Neural cell (in vitro differentiated cells): ENCODE data around the gene C10orf95. TPM values are rescaled to one million over a fixed set of nuclear protein-coding genes. Genes with fewer than 3 reads are reported as not detected.
A peak's percentile ranks its signal among the peaks of the same experiment; 100 is the strongest.

Source experiments
- H2AFZ ChIP-seq: fragments of 200-600, 300-800 bp; sonication (generic), shearing (Covaris generic); 2 replicates; pipeline ENCODE4 v1.6.0; 2014; ENCODE audit warnings: low read depth, mild to moderate bottlenecking, antibody characterized with exemption, low read length, moderate library complexity
- H3F3A ChIP-seq: fragments of 200-600 bp; shearing (Covaris generic); 2 replicates; pipeline ENCODE4 v1.6.1; 2016; ENCODE audit warnings: mild to moderate bottlenecking, moderate library complexity, mixed read lengths, antibody characterized with exemption, low read length; ENCODE audit not compliant: insufficient read depth, poor library complexity, severe bottlenecking
- H3K27ac ChIP-seq: fragments of 200-600, 300-800 bp; sonication (generic), shearing (Covaris generic); 2 replicates; pipeline ENCODE4 v1.5.1; 2014; ENCODE audit warnings: mild to moderate bottlenecking, low read length, moderate library complexity
- H3K27me3 ChIP-seq: fragments of 300-800, 200-600 bp; sonication (generic), shearing (Covaris generic); 2 replicates; pipeline ENCODE4 v1.6.0; 2014; ENCODE audit warnings: mild to moderate bottlenecking, low read depth, low read length, moderate library complexity; ENCODE audit not compliant: insufficient read depth
- H3K36me3 ChIP-seq: fragments of 300-800, 200-600 bp; sonication (generic), shearing (Covaris generic); 2 replicates; pipeline ENCODE4 v1.5.1; 2014; ENCODE audit warnings: mild to moderate bottlenecking, antibody characterized with exemption, low read length, moderate library complexity; ENCODE audit not compliant: insufficient read depth
- H3K4me2 ChIP-seq: fragments of 300-800, 200-600 bp; sonication (generic), shearing (Covaris generic); 2 replicates; pipeline ENCODE4 v1.6.0; 2014; ENCODE audit warnings: mild to moderate bottlenecking, low read length
- H3K4me3 ChIP-seq: fragments of 300-800, 200-600 bp; sonication (generic), shearing (Covaris generic); 2 replicates; pipeline ENCODE4 v1.5.1; 2014; ENCODE audit warnings: mild to moderate bottlenecking, low read length, moderate library complexity
- H3K79me2 ChIP-seq: fragments of 200-600 bp; shearing (Covaris generic); replicated peaks from 2 replicates; pipeline ENCODE4 v1.6.0; 2014; ENCODE audit warnings: mild to moderate bottlenecking, low read length, moderate library complexity; ENCODE audit not compliant: insufficient read depth
- H3K9ac ChIP-seq: fragments of 300-800, 200-600 bp; sonication (generic), shearing (Covaris generic); 2 replicates; pipeline ENCODE4 v1.6.1; 2016; ENCODE audit warnings: mild to moderate bottlenecking, low read length, mixed read lengths
- H3K9me2 ChIP-seq: fragments of 200-600 bp; shearing (Covaris generic); 2 replicates; pipeline ENCODE4 v1.6.1; 2016; ENCODE audit warnings: mild to moderate bottlenecking, low read length, mixed read lengths; ENCODE audit not compliant: insufficient read depth
- H3K9me3 ChIP-seq: fragments of 200-600, 300-800 bp; sonication (generic), shearing (Covaris generic); 2 replicates; pipeline ENCODE4 v1.6.1; 2016; ENCODE audit warnings: mild to moderate bottlenecking, mixed run types, low read length, moderate library complexity, mixed read lengths
- H4K20me1 ChIP-seq: fragments of 200-600 bp; shearing (Covaris generic); 2 replicates; pipeline ENCODE4 v1.6.1; 2016; ENCODE audit warnings: mild to moderate bottlenecking, mixed run types; ENCODE audit not compliant: insufficient read depth
- EP300 ChIP-seq: fragments of 450-650 bp; conservative IDR thresholded peaks from 2 replicates; pipeline ENCODE4 v1.6.1; 2014; ENCODE audit warnings: antibody characterized with exemption, mild to moderate bottlenecking, moderate library complexity; ENCODE audit not compliant: poor library complexity, severe bottlenecking
- EZH2 ChIP-seq: fragments of 200-600, 300-800 bp; shearing (Covaris generic), sonication (generic); IDR thresholded peaks from 2 replicates; pipeline ENCODE4 v1.6.1; 2014; ENCODE audit warnings: antibody characterized with exemption, low read length, borderline replicate concordance, mild to moderate bottlenecking; ENCODE audit not compliant: insufficient read depth, poor library complexity, severe bottlenecking
- MXI1 ChIP-seq: fragments of 450-650 bp; conservative IDR thresholded peaks from 2 replicates; pipeline ENCODE4 v1.6.1; 2014; ENCODE audit warnings: antibody characterized with exemption, mild to moderate bottlenecking; ENCODE audit not compliant: poor library complexity, severe bottlenecking
- POLR2AphosphoS5 ChIP-seq: IDR thresholded peaks from 2 replicates; pipeline ENCODE4 v1.6.1; 2012
- RAD21 ChIP-seq: fragments of 450-650 bp; conservative IDR thresholded peaks from 2 replicates; pipeline ENCODE4 v1.6.1; 2014; ENCODE audit warnings: antibody characterized with exemption, mild to moderate bottlenecking, moderate library complexity
- REST ChIP-seq: IDR thresholded peaks from 2 replicates; pipeline ENCODE4 v1.6.1; 2012; ENCODE audit warnings: borderline replicate concordance
- SMC3 ChIP-seq: fragments of 450-650 bp; conservative IDR thresholded peaks from 2 replicates; pipeline ENCODE4 v1.6.1; 2014; ENCODE audit warnings: antibody characterized with exemption, mild to moderate bottlenecking, moderate library complexity; ENCODE audit not compliant: poor library complexity
- TAF1 ChIP-seq: IDR thresholded peaks from 2 replicates; pipeline ENCODE4 v1.6.1; 2012; ENCODE audit warnings: low read depth
- polyA plus RNA-seq: library from polyadenylated mRNA; depleted of rRNA; stranded (reverse); fragments of >200 nt; gene quantifications from 2 replicates; pipeline ENCODE4 v1.2.3, GENCODE V29; 2014
- TF ChIP-seq, protein P1 (sequence below): fragments of 450-650 bp; IDR thresholded peaks from 2 replicates; pipeline ENCODE4 v1.5.1; 2014; ENCODE audit warnings: antibody characterized with exemption, mild to moderate bottlenecking, moderate library complexity; ENCODE audit not compliant: poor library complexity, severe bottlenecking

C10orf95 gene
- polyA plus RNA-seq, 1 donor from 2014 or later: not detected

GRCh38 chr10:102421757-102422512 is 29.4 kb downstream of the C10orf95 start:
- H3K4me2 ChIP-seq: peak overlapping the region; percentile 53
- H3K79me2 ChIP-seq: no peaks in the 10 kb centered on the region
- peaks cover 6% of the 10 kb centered on the region for H3F3A ChIP-seq
- no peaks in the 10 kb centered on the region for H3K27me3 ChIP-seq
- no peak overlapping the region for H2AFZ ChIP-seq
- H3K27ac ChIP-seq: peak overlapping the region; percentile 93
- H3K9me3 ChIP-seq: no peaks in the 10 kb centered on the region
- no peaks in the 10 kb centered on the region for H3K9me2 ChIP-seq
- TF ChIP-seq EP300 (no peak), POLR2AphosphoS5 (no peak)
- H3K36me3 ChIP-seq: no peaks in the 10 kb centered on the region
- H4K20me1 ChIP-seq: no peaks in the 10 kb centered on the region
- H3K4me3 ChIP-seq: peak overlapping the region; percentile 97
- peak overlapping the region; percentile 84 for H3K9ac ChIP-seq

DNA sequence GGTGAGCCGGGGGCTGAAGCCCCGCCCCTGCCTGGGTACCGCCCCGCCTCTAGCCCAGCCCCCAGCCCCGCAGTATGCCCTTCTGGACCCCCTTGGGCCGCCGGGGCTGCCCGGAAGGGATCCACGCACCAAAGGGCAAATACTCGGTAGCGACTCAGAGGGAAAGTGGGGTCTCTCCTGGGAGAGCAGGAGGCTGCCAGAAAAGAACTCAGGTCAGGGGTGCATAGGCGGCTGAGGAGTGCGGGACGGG is 29.9 kb downstream of the C10orf95 start:
- H2AFZ ChIP-seq: peak overlapping the region; percentile 69

More for the DNA sequence above, 29.9 kb downstream of the C10orf95 start:
- Histone ChIP-seq H3K4me3 (peak overlapping the region; percentile 97), H3K79me2 (no peaks in the 10 kb centered on the region), H3K27me3 (no peaks in the 10 kb centered on the region), H3K9me3 (no peaks in the 10 kb centered on the region), H3K9me2 (no peaks in the 10 kb centered on the region), H3F3A (peaks cover 6% of the 10 kb centered on the region), H3K4me2 (peak overlapping the region; percentile 53), H3K36me3 (no peaks in the 10 kb centered on the region), H4K20me1 (no peaks in the 10 kb centered on the region), H3K27ac (peak overlapping the region; percentile 93), H3K9ac (peak overlapping the region; percentile 84)
- no peak for TF ChIP-seq RAD21
- no peak for TF ChIP-seq REST
- TF ChIP-seq EZH2: no peak
- TF ChIP-seq EP300: no peak
- no peak for TF ChIP-seq TAF1
- TF ChIP-seq, protein P1, sequence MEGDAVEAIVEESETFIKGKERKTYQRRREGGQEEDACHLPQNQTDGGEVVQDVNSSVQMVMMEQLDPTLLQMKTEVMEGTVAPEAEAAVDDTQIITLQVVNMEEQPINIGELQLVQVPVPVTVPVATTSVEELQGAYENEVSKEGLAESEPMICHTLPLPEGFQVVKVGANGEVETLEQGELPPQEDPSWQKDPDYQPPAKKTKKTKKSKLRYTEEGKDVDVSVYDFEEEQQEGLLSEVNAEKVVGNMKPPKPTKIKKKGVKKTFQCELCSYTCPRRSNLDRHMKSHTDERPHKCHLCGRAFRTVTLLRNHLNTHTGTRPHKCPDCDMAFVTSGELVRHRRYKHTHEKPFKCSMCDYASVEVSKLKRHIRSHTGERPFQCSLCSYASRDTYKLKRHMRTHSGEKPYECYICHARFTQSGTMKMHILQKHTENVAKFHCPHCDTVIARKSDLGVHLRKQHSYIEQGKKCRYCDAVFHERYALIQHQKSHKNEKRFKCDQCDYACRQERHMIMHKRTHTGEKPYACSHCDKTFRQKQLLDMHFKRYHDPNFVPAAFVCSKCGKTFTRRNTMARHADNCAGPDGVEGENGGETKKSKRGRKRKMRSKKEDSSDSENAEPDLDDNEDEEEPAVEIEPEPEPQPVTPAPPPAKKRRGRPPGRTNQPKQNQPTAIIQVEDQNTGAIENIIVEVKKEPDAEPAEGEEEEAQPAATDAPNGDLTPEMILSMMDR: no peak
- TF ChIP-seq POLR2AphosphoS5: no peak
- TF ChIP-seq MXI1: no peak
- TF ChIP-seq SMC3: no peak
